ENCODE data around the gene ATXN1. TPM values are rescaled to one million over a fixed set of nuclear protein-coding genes. Genes with fewer than 3 reads are reported as not detected.

ATXN1 gene
- polyA plus RNA-seq, 1 of the 3 experiments (the other 2 are of a cell fraction) = 7.9 TPM

DNA sequence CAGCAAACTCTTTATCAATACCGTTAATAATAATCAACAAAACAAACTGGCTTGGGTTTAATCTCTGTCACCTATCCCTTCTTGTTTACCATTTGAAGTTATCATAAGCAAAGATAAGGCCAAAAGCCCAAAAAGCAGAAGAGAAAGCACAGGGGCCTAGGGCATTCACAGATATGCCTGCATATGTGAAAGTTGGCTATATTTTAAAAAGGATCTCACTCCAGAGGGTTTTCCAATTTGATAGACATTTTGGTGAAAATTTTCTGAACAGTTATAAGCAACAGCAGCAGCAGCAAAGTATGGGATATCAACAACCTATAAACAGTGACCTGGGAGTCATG is 101.1 kb downstream of the ATXN1 start (continued):
- TF ChIP-seq, protein P1, sequence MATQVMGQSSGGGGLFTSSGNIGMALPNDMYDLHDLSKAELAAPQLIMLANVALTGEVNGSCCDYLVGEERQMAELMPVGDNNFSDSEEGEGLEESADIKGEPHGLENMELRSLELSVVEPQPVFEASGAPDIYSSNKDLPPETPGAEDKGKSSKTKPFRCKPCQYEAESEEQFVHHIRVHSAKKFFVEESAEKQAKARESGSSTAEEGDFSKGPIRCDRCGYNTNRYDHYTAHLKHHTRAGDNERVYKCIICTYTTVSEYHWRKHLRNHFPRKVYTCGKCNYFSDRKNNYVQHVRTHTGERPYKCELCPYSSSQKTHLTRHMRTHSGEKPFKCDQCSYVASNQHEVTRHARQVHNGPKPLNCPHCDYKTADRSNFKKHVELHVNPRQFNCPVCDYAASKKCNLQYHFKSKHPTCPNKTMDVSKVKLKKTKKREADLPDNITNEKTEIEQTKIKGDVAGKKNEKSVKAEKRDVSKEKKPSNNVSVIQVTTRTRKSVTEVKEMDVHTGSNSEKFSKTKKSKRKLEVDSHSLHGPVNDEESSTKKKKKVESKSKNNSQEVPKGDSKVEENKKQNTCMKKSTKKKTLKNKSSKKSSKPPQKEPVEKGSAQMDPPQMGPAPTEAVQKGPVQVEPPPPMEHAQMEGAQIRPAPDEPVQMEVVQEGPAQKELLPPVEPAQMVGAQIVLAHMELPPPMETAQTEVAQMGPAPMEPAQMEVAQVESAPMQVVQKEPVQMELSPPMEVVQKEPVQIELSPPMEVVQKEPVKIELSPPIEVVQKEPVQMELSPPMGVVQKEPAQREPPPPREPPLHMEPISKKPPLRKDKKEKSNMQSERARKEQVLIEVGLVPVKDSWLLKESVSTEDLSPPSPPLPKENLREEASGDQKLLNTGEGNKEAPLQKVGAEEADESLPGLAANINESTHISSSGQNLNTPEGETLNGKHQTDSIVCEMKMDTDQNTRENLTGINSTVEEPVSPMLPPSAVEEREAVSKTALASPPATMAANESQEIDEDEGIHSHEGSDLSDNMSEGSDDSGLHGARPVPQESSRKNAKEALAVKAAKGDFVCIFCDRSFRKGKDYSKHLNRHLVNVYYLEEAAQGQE (IDR thresholded peaks at IDR 0.05; ENCODE audit: low read depth, low read length) = no peak
- no peak for TF ChIP-seq FOXM1 (IDR thresholded peaks at IDR 0.05; ENCODE audit: low read depth)
- no peak for TF ChIP-seq YY1 (IDR thresholded peaks at IDR 0.05; ENCODE audit: low read depth)
- no peak for TF ChIP-seq SIN3A (IDR thresholded peaks at IDR 0.05; ENCODE audit: borderline replicate concordance, low read depth, low read length)
- no peak for TF ChIP-seq POLR2AphosphoS5 (IDR thresholded peaks at IDR 0.05; ENCODE audit: low read depth, low read length)
- TF ChIP-seq TAF1 (IDR thresholded peaks at IDR 0.05; ENCODE audit: borderline replicate concordance, low read depth, low read length) = no peak
- no peak for TF ChIP-seq NFIC (IDR thresholded peaks at IDR 0.05; ENCODE audit: borderline replicate concordance)
- TF ChIP-seq, protein P2, sequence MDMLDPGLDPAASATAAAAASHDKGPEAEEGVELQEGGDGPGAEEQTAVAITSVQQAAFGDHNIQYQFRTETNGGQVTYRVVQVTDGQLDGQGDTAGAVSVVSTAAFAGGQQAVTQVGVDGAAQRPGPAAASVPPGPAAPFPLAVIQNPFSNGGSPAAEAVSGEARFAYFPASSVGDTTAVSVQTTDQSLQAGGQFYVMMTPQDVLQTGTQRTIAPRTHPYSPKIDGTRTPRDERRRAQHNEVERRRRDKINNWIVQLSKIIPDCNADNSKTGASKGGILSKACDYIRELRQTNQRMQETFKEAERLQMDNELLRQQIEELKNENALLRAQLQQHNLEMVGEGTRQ (IDR thresholded peaks at IDR 0.05; ENCODE audit: borderline replicate concordance, low read depth, low read length) = no peak
- TF ChIP-seq ELF1 (IDR thresholded peaks at IDR 0.05) = no peak
- no peak for TF ChIP-seq NRF1 (IDR thresholded peaks at IDR 0.05; ENCODE audit: low read depth, low read length)
- TF ChIP-seq TEAD4 (IDR thresholded peaks at IDR 0.05; ENCODE audit: borderline replicate concordance, insufficient read depth) = no peak
- TF ChIP-seq RAD21 (IDR thresholded peaks at IDR 0.05; ENCODE audit: low read length) = no peak
- TF ChIP-seq RFX5 (IDR thresholded peaks at IDR 0.05; ENCODE audit: low read length) = no peak
- TF ChIP-seq EP300 (IDR thresholded peaks at IDR 0.05; ENCODE audit: borderline replicate concordance in 1 of 2, low read depth in 1 of 2, low read length in 1 of 2) = no peak

- no peaks in the 10 kb centered on the region for H3K27me3 ChIP-seq (ENCODE audit: insufficient read depth)
- WGBS (ENCODE audit: low lambda C conversion rate) = 85% methylated on average over 6 of the region's 6 CpGs
- H3K4me1 ChIP-seq (ENCODE audit: control insufficient read depth in 1 of 2, insufficient read depth in 2 of 2, low read depth in 1 of 2, low read length in 1 of 2) = no peaks in the 10 kb centered on the region; a peak in 1 of 4 replicates
- H3K9me2 ChIP-seq = no peaks in the 10 kb centered on the region
- ChIA-PET CTCF (no interaction called here), POLR2A (no interaction called here)
- peaks cover 3 to 46% of the 10 kb centered on the region in 2 experiments for H3K36me3 ChIP-seq (replicated peaks in 1 of 2; ENCODE audit: control insufficient read depth in 1 of 2, insufficient read depth in 2 of 2, low read length in 1 of 2)
- no peak for DNase-seq
- peaks cover 3% of the 10 kb centered on the region for H3F3A ChIP-seq (replicated peaks; ENCODE audit: insufficient read depth)
- no peaks in the 10 kb centered on the region for H4K20me1 ChIP-seq (ENCODE audit: insufficient read depth)
- H3K4me2 ChIP-seq = no peak overlapping the region
- no peak overlapping the region for H3K4me3 ChIP-seq (ENCODE audit: low read depth in 2 of 2, low read length in 1 of 2)
- no peak overlapping the region for H3K9ac ChIP-seq
- peaks cover 15% of the 10 kb centered on the region; the same call in 1 of the 2 replicates for H3K79me2 ChIP-seq (ENCODE audit: insufficient read depth)
- no peak overlapping the region for H3K27ac ChIP-seq (ENCODE audit: low read depth in 2 of 2, low read length in 1 of 2)
- no peak overlapping the region for H2AFZ ChIP-seq (ENCODE audit: low read depth)
- H3K9me3 ChIP-seq = no peaks in the 10 kb centered on the region
- TF ChIP-seq TCF12 (IDR thresholded peaks at IDR 0.05) (no peak), GABPA (IDR thresholded peaks at IDR 0.05; ENCODE audit: low read depth) (no peak), SMC3 (IDR thresholded peaks at IDR 0.05; ENCODE audit: low read depth, low read length) (no peak), YY1 (IDR thresholded peaks at IDR 0.05; ENCODE audit: low read depth) (no peak), MXI1 (IDR thresholded peaks at IDR 0.05; ENCODE audit: low read depth, low read length) (no peak), FOXJ3 (CRISPR knock-in tag; IDR thresholded peaks at IDR 0.05) (no peak), RFX5 (IDR thresholded peaks at IDR 0.05; ENCODE audit: low read length) (no peak), ELF1 (IDR thresholded peaks at IDR 0.05) (no peak), RXRA (IDR thresholded peaks at IDR 0.05; ENCODE audit: borderline replicate concordance, low read depth) (no peak), EP300 (IDR thresholded peaks at IDR 0.05; ENCODE audit: borderline replicate concordance in 1 of 2, low read depth in 1 of 2, low read length in 1 of 2) (no peak), MEF2A (IDR thresholded peaks at IDR 0.05; ENCODE audit: borderline replicate concordance, low read depth) (no peak)
- TF ChIP-seq, protein P3, sequence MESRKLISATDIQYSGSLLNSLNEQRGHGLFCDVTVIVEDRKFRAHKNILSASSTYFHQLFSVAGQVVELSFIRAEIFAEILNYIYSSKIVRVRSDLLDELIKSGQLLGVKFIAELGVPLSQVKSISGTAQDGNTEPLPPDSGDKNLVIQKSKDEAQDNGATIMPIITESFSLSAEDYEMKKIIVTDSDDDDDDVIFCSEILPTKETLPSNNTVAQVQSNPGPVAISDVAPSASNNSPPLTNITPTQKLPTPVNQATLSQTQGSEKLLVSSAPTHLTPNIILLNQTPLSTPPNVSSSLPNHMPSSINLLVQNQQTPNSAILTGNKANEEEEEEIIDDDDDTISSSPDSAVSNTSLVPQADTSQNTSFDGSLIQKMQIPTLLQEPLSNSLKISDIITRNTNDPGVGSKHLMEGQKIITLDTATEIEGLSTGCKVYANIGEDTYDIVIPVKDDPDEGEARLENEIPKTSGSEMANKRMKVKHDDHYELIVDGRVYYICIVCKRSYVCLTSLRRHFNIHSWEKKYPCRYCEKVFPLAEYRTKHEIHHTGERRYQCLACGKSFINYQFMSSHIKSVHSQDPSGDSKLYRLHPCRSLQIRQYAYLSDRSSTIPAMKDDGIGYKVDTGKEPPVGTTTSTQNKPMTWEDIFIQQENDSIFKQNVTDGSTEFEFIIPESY (IDR thresholded peaks at IDR 0.05; ENCODE audit: borderline replicate concordance, low read depth) = no peak
- TF ChIP-seq, protein P4, sequence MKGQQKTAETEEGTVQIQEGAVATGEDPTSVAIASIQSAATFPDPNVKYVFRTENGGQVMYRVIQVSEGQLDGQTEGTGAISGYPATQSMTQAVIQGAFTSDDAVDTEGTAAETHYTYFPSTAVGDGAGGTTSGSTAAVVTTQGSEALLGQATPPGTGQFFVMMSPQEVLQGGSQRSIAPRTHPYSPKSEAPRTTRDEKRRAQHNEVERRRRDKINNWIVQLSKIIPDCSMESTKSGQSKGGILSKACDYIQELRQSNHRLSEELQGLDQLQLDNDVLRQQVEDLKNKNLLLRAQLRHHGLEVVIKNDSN (IDR thresholded peaks at IDR 0.05; ENCODE audit: borderline replicate concordance, low read depth) = no peak
- TF ChIP-seq, protein P5, sequence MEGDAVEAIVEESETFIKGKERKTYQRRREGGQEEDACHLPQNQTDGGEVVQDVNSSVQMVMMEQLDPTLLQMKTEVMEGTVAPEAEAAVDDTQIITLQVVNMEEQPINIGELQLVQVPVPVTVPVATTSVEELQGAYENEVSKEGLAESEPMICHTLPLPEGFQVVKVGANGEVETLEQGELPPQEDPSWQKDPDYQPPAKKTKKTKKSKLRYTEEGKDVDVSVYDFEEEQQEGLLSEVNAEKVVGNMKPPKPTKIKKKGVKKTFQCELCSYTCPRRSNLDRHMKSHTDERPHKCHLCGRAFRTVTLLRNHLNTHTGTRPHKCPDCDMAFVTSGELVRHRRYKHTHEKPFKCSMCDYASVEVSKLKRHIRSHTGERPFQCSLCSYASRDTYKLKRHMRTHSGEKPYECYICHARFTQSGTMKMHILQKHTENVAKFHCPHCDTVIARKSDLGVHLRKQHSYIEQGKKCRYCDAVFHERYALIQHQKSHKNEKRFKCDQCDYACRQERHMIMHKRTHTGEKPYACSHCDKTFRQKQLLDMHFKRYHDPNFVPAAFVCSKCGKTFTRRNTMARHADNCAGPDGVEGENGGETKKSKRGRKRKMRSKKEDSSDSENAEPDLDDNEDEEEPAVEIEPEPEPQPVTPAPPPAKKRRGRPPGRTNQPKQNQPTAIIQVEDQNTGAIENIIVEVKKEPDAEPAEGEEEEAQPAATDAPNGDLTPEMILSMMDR (IDR thresholded peaks at IDR 0.05) = no peak
Observed at GRCh38 chr6:16659466-16660156, 101.6 kb downstream of the ATXN1 start.

Data from SK-N-SH (cell line).